ENCODE data around the gene SCN1A.
"Not testable (repeated sequence)": the region's sequence is repeated elsewhere in the genome, so short reads cannot be mapped to it uniquely, and the experiment has no call there.

Gene SCN1A

GRCh38 chr2:165989851-165990250 lies 138.0 kb downstream of the SCN1A start:
- Histone ChIP-seq H3K4me3 (ENCODE audit: low read length in 2 of 2) (no peak overlapping the region), H3K27me3 (ENCODE audit: control insufficient read depth in 1 of 2, insufficient read depth in 2 of 2, low read length in 2 of 2) (no peaks in the 10 kb centered on the region), H3K9me3 (ENCODE audit: control insufficient read depth in 2 of 2, low read length in 2 of 2) (peaks cover 0 to 3% of the 10 kb centered on the region in 2 donors), H3K9ac (ENCODE audit: low read length in 2 of 2) (no peak overlapping the region), H3K4me1 (ENCODE audit: control insufficient read depth, insufficient read depth, low read length) (no peaks in the 10 kb centered on the region), H3K27ac (ENCODE audit: low read length) (no peak overlapping the region), H3K36me3 (ENCODE audit: control insufficient read depth in 2 of 2, insufficient read depth in 2 of 2, low read length in 2 of 2) (no peaks in the 10 kb centered on the region)

- Histone ChIP-seq H3K9ac (ENCODE audit: low read length in 2 of 2) (no peak overlapping the region), H3K4me1 (ENCODE audit: control insufficient read depth, insufficient read depth, low read length) (no peaks in the 10 kb centered on the region), H3K27me3 (ENCODE audit: control insufficient read depth in 1 of 2, insufficient read depth in 2 of 2, low read length in 2 of 2) (no peaks in the 10 kb centered on the region), H3K4me3 (ENCODE audit: low read length in 2 of 2) (no peak overlapping the region), H3K27ac (ENCODE audit: low read length) (no peak overlapping the region), H3K9me3 (ENCODE audit: control insufficient read depth in 2 of 2, low read length in 2 of 2) (peaks cover 0 to 3% of the 10 kb centered on the region in 2 donors), H3K36me3 (ENCODE audit: control insufficient read depth in 2 of 2, insufficient read depth in 2 of 2, low read length in 2 of 2) (no peaks in the 10 kb centered on the region)
Measured at GRCh38 chr2:165985120-165985519, 142.7 kb downstream of the SCN1A start.

- not testable (repeated sequence) for H3K36me3 ChIP-seq (ENCODE audit: control insufficient read depth in 2 of 2, insufficient read depth in 2 of 2, low read length in 2 of 2); H3K9me3 ChIP-seq (ENCODE audit: control insufficient read depth in 2 of 2, low read length in 2 of 2); H3K27me3 ChIP-seq (ENCODE audit: control insufficient read depth in 1 of 2, insufficient read depth in 2 of 2, low read length in 2 of 2); H3K27ac ChIP-seq (ENCODE audit: low read length); H3K4me1 ChIP-seq (ENCODE audit: control insufficient read depth, insufficient read depth, low read length); H3K4me3 ChIP-seq (ENCODE audit: low read length in 2 of 2); H3K9ac ChIP-seq (ENCODE audit: low read length in 2 of 2)
Measured at GRCh38 chr2:165972161-165972560, 155.7 kb downstream of the SCN1A start.

GRCh38 chr2:165970663-165971062 lies 157.2 kb downstream of the SCN1A start:
- peaks cover 0 to 3% of the 10 kb centered on the region in 2 donors for H3K27me3 ChIP-seq (ENCODE audit: control insufficient read depth in 1 of 2, insufficient read depth in 2 of 2, low read length in 2 of 2)
- H3K9me3 ChIP-seq (ENCODE audit: control insufficient read depth in 2 of 2, low read length in 2 of 2) = no peaks in the 10 kb centered on the region
- H3K27ac ChIP-seq (ENCODE audit: low read length) = no peak overlapping the region
- no peaks in the 10 kb centered on the region for H3K4me1 ChIP-seq (ENCODE audit: control insufficient read depth, insufficient read depth, low read length)
- H3K9ac ChIP-seq (ENCODE audit: low read length in 2 of 2) = no peak overlapping the region
- no peak overlapping the region for H3K4me3 ChIP-seq (ENCODE audit: low read length in 2 of 2)
- no peaks in the 10 kb centered on the region for H3K36me3 ChIP-seq (ENCODE audit: control insufficient read depth in 2 of 2, insufficient read depth in 2 of 2, low read length in 2 of 2)

- Histone ChIP-seq H3K36me3 (ENCODE audit: control insufficient read depth in 2 of 2, insufficient read depth in 2 of 2, low read length in 2 of 2) (no peaks in the 10 kb centered on the region), H3K27ac (ENCODE audit: low read length) (no peak overlapping the region), H3K4me3 (ENCODE audit: low read length in 2 of 2) (no peak overlapping the region), H3K9me3 (ENCODE audit: control insufficient read depth in 2 of 2, low read length in 2 of 2) (no peaks in the 10 kb centered on the region), H3K4me1 (ENCODE audit: control insufficient read depth, insufficient read depth, low read length) (no peaks in the 10 kb centered on the region), H3K27me3 (ENCODE audit: control insufficient read depth in 1 of 2, insufficient read depth in 2 of 2, low read length in 2 of 2) (peaks cover 0 to 3% of the 10 kb centered on the region in 2 donors), H3K9ac (ENCODE audit: low read length in 2 of 2) (no peak overlapping the region)
Measured at GRCh38 chr2:165969227-165969626, 158.6 kb downstream of the SCN1A start.

- H3K36me3 ChIP-seq (ENCODE audit: control insufficient read depth in 2 of 2, insufficient read depth in 2 of 2, low read length in 2 of 2) = no peaks in the 10 kb centered on the region
- no peaks in the 10 kb centered on the region for H3K9me3 ChIP-seq (ENCODE audit: control insufficient read depth in 2 of 2, low read length in 2 of 2)
- no peak overlapping the region for H3K27ac ChIP-seq (ENCODE audit: low read length)
- H3K4me3 ChIP-seq (ENCODE audit: low read length in 2 of 2) = no peak overlapping the region
- H3K9ac ChIP-seq (ENCODE audit: low read length in 2 of 2) = no peak overlapping the region
- peaks cover 0 to 3% of the 10 kb centered on the region in 2 donors for H3K27me3 ChIP-seq (ENCODE audit: control insufficient read depth in 1 of 2, insufficient read depth in 2 of 2, low read length in 2 of 2)
- H3K4me1 ChIP-seq (ENCODE audit: control insufficient read depth, insufficient read depth, low read length) = no peaks in the 10 kb centered on the region
Measured at GRCh38 chr2:165967746-165968145, 160.1 kb downstream of the SCN1A start.

GRCh38 chr2:165961818-165962217 lies 166.0 kb downstream of the SCN1A start:
- H3K36me3 ChIP-seq (ENCODE audit: control insufficient read depth in 2 of 2, insufficient read depth in 2 of 2, low read length in 2 of 2) = no peaks in the 10 kb centered on the region
- no peaks in the 10 kb centered on the region for H3K4me1 ChIP-seq (ENCODE audit: control insufficient read depth, insufficient read depth, low read length)
- no peaks in the 10 kb centered on the region for H3K27me3 ChIP-seq (ENCODE audit: control insufficient read depth in 1 of 2, insufficient read depth in 2 of 2, low read length in 2 of 2)
- H3K9ac ChIP-seq (ENCODE audit: low read length in 2 of 2) = no peak overlapping the region
- no peaks in the 10 kb centered on the region for H3K9me3 ChIP-seq (ENCODE audit: control insufficient read depth in 2 of 2, low read length in 2 of 2)
- H3K4me3 ChIP-seq (ENCODE audit: low read length in 2 of 2) = no peak overlapping the region
- H3K27ac ChIP-seq (ENCODE audit: low read length) = no peak overlapping the region

GRCh38 chr2:165959371-165959770 lies 168.4 kb downstream of the SCN1A start:
- no peak overlapping the region for H3K27ac ChIP-seq (ENCODE audit: low read length)
- H3K4me3 ChIP-seq (ENCODE audit: low read length in 2 of 2) = no peak overlapping the region

GRCh38 chr2:165958313-165958960 lies 169.4 kb downstream of the SCN1A start:
- H3K27me3 ChIP-seq (ENCODE audit: control insufficient read depth in 1 of 2, insufficient read depth in 2 of 2, low read length in 2 of 2) = no peaks in the 10 kb centered on the region
- H3K4me1 ChIP-seq (ENCODE audit: control insufficient read depth, insufficient read depth, low read length) = no peaks in the 10 kb centered on the region
- no peak overlapping the region for H3K9ac ChIP-seq (ENCODE audit: low read length in 2 of 2)
- H3K36me3 ChIP-seq (ENCODE audit: control insufficient read depth in 2 of 2, insufficient read depth in 2 of 2, low read length in 2 of 2) = no peaks in the 10 kb centered on the region
- H3K4me3 ChIP-seq (ENCODE audit: low read length in 2 of 2) = no peak overlapping the region
- no peaks in the 10 kb centered on the region for H3K9me3 ChIP-seq (ENCODE audit: control insufficient read depth in 2 of 2, low read length in 2 of 2)
- H3K27ac ChIP-seq (ENCODE audit: low read length) = no peak overlapping the region

More at GRCh38 chr2:165959371-165959770, 168.4 kb downstream of the SCN1A start:
- Histone ChIP-seq H3K36me3 (ENCODE audit: control insufficient read depth in 2 of 2, insufficient read depth in 2 of 2, low read length in 2 of 2) (no peaks in the 10 kb centered on the region), H3K9ac (ENCODE audit: low read length in 2 of 2) (no peak overlapping the region), H3K4me1 (ENCODE audit: control insufficient read depth, insufficient read depth, low read length) (no peaks in the 10 kb centered on the region), H3K9me3 (ENCODE audit: control insufficient read depth in 2 of 2, low read length in 2 of 2) (no peaks in the 10 kb centered on the region), H3K27me3 (ENCODE audit: control insufficient read depth in 1 of 2, insufficient read depth in 2 of 2, low read length in 2 of 2) (no peaks in the 10 kb centered on the region)

- Histone ChIP-seq H3K27ac (ENCODE audit: low read length) (no peak overlapping the region), H3K27me3 (ENCODE audit: control insufficient read depth in 1 of 2, insufficient read depth in 2 of 2, low read length in 2 of 2) (no peaks in the 10 kb centered on the region), H3K9me3 (ENCODE audit: control insufficient read depth in 2 of 2, low read length in 2 of 2) (no peaks in the 10 kb centered on the region), H3K4me3 (ENCODE audit: low read length in 2 of 2) (no peak overlapping the region), H3K4me1 (ENCODE audit: control insufficient read depth, insufficient read depth, low read length) (no peaks in the 10 kb centered on the region), H3K36me3 (ENCODE audit: control insufficient read depth in 2 of 2, insufficient read depth in 2 of 2, low read length in 2 of 2) (no peaks in the 10 kb centered on the region), H3K9ac (ENCODE audit: low read length in 2 of 2) (no peak overlapping the region)
Measured at GRCh38 chr2:165957030-165957675, 170.7 kb downstream of the SCN1A start.
